ELF-1 (cell line): ENCODE results near the gene CDC5L.
"Not testable (repeated sequence)": the region's sequence is repeated elsewhere in the genome, so short reads cannot be mapped to it uniquely, and the experiment has no call there.

Experiments
- DNase-seq: peaks from one replicate; pipeline ENCODE4 v3.0.0-alpha.2; 2016; ENCODE audit warnings: low read depth, low spot score

Gene CDC5L

GRCh38 chr6:44387346-44388134 lies at the start of gene CDC5L:
Gene CDC5L, plus strand, starts transcription at chr6:44387706. Its CDS starts 118 bp downstream, at chr6:44387824.
- peak; percentile 99 for DNase-seq

DNA sequence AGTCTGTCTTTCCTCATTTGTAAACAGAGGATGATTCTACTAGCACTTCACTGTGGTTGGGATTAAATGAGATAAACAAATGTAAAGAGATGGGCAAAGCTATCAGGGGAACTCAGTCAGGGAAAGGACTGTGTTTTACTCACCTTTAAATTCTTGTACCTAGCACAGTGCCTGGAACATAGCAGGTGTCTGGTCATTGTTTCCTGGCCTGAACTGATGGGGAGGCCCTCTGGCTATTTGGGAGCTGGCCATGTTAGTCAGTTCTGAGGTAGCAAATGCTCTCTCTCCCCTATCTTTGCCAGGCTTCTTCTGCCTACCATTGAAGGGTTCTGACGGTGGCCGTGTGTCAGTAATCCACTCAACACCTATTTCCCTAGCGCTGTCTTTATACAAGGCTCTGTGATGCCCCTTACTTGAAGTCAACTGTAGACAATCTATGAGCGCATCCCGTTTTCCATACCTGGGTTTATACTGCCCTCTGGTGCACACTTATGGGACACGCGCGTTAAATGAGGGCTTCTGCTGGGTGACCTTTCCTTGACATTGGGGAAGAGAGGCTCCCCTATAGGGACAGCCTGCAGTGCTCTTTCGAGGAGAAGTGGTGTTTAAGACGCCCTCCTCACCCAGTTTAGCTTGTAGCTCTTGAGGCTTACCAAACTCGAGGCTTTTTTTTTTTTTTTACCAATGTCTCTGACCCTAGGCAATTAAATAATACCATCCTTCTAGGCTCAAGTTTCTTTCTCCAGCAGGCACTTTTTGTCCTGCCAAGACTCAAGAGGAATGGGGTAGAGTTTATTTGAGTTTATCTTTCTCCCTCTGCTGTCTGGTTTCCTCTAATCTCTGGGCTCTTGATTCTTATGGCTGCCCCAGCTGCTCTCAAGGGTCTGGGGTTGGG lies 49.0 kb upstream of the CDC5L start:
- DNase-seq: peak; percentile 84

DNA sequence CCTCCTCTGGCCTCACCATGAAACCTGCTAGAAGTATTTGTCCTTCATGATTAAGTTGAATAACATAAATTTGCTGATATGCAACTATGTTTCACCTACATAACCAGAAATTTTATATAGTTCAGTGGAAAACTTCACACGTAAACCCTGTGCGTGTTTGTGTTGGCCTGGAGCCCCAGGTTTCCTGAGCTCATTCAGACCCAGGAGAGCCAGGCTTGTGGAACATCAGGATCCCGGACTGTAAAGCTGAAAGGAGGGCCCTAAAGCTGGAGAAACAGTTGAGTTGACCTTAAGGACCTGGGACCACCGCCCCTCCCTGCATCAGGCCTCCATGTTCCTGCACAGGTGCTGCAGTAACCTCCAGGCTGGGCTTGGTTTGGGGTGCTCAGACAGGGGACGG lies 48.2 kb upstream of the CDC5L start:
- no peak for DNase-seq

DNA sequence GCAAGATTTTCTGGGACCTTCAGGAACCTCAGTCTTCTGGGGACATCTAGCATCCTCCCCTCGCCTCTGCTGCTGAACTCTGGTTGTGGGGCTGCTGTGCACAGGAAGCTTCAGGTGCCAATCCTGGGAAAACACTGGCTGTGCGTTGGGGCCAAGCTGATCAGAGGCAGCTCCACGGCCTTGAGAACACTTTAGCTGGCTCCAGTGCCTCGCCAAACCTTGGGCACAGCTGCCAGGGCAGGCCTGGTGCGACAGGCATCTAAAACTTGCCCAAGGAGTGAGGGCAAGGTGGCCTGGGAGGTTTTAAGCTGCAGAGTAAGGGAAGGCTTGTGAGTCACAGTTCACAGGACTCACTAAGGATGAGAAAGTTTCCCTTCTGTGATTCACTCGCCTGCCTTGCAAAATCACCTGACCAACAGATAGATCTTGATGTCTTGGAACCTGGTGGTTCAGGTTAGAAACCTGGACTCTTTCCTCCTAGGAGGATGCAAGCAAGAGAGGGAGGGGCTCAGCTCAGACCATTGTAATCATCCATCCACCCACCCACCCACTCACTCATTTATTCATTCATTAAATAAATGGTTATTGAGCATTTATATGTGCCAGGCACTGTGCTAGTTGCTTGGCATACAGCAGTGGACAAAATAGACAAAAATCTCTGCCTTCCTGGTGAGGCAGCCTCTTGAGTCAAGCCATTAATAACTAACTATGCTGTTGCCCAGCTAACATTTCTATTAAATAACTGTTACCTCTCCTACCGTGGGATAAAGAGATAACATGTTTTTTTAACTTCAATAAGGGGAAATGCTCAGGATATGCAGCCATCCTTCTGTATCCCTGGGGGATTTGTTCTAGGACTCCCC lies 47.5 kb upstream of the CDC5L start:
- DNase-seq: no peak

GRCh38 chr6:44341095-44341890 lies 46.2 kb upstream of the CDC5L start:
- DNase-seq: no peak

DNA sequence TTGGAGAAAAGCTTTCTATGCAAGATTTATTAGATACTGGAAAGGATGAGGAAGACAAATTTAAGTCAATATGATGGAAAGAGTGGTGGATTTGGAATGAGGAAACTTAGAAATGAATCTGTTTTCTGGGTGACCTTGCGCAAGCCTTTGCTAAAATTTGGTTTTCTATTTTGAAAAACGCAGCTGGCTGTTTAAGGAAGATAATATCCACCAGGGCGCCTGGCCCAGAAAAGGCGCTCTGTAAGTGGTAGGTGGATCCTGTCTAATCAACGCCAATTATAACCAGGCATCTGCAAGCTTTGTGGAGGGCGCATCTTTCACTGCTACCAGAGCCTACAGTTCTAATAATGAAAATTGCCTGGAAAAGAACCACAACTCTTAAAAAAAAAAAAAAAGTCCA lies 45.5 kb upstream of the CDC5L start:
- no peak for DNase-seq

DNA sequence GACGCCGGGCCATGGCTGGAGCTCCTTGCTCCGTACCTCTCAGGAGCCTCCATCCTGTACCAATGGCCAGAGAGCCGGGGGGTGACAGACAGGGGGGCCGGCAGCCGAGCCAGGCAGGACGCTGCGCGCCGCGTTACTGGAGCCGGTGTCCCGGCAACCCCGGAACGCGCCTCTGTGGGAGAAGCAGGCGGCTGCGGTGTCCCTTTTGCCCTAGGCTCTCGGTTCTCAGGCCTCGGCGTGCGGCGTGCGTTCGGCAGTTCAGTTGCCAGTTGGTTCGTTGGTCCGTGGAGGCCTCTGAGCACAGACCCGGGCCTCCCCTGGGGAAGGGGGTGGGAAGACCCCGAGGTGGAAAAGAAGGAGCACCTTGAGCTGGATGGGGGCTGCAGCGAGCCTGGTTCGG lies 45.0 kb upstream of the CDC5L start, which contains the start of gene SPATS1:
SPATS1 (plus strand) TSS at position 162 of the 400 bp plus-strand sequence. CDS start 446 bp downstream, outside the sequence.
- peak; percentile 61 for DNase-seq

DNA sequence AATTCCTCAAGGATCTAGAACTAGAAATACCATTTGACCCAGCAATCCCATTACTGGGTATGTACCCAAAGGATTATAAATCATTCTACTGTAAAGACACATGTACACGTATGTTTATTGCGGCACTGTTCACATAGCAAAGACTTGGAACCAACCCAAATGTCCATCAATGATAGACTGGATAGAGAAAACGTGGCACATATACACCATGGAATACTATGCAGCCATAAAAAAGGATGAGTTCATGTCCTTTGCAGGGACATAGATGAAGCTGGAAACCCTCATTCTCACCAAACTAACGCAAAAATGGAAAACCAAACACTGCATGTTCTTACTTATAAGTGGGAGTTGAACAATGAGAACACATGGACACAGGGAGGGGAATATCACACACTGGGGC lies 40.7 kb upstream of the CDC5L start:
- DNase-seq: not testable (repeated sequence)

GRCh38 chr6:44349904-44350649 lies 37.4 kb upstream of the CDC5L start:
- DNase-seq: peak; percentile 44

DNA sequence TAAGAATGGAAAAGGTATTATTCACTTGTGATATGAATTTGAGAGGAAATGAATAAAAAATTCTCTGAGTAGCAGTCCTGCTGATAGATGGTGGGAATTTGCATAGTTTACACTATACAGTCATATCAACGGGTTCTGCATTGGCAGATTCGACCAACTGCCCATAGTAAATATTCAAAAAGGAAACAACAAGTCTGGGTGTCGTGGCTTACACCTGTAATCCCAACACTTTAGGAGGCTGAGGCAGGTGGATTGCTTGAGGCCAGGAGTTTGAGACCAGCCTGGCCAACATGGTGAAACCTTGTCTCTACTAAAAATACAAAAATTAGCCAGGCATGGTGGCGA lies 36.9 kb upstream of the CDC5L start:
- DNase-seq: not testable (repeated sequence)

DNA sequence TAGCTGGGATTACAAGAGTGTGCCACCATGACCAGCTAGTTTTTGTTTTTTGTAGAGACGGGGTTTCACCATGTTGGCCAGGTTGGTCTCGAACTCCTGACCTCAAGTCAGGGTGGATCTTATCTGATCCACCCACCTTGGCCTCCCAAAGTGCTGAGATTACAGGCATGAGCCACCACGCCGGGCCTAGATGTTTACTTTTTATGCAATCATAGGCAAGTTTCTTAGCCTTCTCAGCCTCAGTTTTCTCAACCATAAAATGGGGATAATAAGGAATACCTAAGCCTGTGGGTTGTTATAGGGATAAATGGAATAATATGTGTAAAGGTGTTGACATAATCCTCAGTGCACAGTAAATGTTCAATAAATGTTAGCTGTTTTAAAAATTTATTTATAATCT lies 35.2 kb upstream of the CDC5L start:
- DNase-seq: no peak

DNA sequence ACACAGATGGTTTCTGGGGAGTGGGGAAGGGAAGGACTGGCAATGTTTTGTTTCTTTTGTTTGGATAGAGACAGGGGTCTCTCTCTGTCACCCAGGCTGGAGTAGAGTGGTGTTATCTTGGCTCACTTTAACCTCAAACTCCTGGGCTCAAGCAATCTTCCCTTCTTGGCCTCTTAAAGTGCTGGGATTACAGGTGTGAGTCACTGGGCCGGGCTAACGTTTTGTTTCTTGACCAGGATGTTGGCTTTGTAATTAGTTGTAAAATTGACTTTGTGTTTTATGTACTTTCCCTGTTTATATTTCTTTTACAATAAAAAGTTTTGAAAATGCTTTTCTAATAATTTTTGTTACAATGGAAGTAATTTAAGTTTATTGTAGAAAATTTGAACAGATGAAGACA lies 34.2 kb upstream of the CDC5L start:
- DNase-seq: no peak

DNA sequence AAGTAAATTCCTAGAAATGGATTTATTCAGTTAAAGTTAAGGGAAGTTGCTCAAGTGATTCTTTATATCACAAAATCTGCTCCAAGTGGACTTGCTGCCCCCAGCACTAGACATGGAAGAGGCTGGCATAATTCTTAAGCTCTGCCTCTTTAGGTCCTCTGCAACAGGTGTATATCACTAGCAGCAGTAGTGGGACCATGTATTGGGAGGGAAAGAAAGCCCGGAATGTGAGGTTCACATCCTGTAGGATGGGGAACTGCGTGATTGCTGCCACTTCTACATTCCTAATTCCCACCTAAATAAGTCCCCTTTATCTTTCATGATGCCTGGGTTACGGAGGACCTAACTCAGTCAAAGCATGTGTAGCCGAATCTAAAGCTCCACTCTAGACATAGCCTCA lies 31.9 kb upstream of the CDC5L start:
- DNase-seq: no peak

- no peak for DNase-seq
Measured at GRCh38 chr6:44356487-44356886, 31.0 kb upstream of the CDC5L start.

DNA sequence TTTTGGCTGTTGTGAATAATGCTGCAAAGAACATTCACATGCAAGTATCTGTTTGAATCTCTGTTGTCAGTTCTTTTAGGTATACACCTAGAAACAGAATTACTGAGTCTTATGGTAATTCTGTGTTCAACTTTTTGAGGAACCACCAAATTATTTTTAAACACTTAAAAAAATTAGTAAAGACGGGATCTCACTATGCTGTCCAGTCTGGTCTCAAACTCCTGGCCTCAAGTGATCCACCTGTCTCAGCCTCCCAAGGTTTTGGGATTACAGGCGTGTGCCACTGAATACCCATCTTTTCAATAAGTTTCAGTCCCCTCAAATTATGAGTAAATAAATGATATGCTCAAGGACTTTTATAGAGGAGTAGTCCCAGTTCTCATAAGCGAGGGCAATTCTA lies 27.5 kb upstream of the CDC5L start:
- DNase-seq: no peak

GRCh38 chr6:44361947-44362346 lies 25.6 kb upstream of the CDC5L start:
- no peak for DNase-seq

DNA sequence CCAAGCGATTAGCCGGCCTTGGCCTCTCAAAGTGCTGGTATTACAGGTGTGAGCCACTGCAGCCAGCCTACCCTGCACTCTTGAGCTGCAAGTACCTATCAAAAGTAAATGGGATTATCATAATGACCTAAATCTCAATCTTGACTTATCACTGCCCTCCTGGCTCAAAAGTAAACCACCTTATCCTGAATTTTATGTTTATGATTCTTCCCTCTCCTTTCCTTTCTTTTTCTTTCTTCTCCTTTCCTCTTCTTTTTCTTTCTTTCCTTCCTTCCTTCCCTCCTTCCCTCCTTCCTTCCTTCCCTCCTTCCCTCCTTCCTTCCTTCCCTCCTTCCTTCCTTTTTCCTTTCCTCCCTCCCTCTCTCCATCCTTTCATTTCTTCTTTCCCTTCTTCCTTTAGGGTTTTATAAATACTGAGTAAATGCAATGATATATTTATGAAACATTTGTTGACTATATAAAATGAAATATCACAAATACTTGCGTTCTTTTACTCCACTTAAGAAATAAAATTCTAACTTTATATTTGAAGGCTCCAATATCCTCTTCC lies 24.1 kb upstream of the CDC5L start:
- no peak for DNase-seq

GRCh38 chr6:44366781-44367180 lies 20.7 kb upstream of the CDC5L start:
- no peak for DNase-seq

- DNase-seq: no peak
Measured at GRCh38 chr6:44367681-44368080, 19.8 kb upstream of the CDC5L start.

GRCh38 chr6:44373051-44373450 lies 14.5 kb upstream of the CDC5L start:
- DNase-seq: no peak
